GM19099 (cell line): ENCODE measurements around the gene TUBA8.

Source experiments
- POLR2A ChIP-seq: IDR thresholded peaks from 3 replicates; pipeline ENCODE4 v1.6.1; 2011; ENCODE audit warnings: low read depth; ENCODE audit not compliant: insufficient read length; ENCODE audit errors: extremely low read depth

Gene TUBA8

DNA sequence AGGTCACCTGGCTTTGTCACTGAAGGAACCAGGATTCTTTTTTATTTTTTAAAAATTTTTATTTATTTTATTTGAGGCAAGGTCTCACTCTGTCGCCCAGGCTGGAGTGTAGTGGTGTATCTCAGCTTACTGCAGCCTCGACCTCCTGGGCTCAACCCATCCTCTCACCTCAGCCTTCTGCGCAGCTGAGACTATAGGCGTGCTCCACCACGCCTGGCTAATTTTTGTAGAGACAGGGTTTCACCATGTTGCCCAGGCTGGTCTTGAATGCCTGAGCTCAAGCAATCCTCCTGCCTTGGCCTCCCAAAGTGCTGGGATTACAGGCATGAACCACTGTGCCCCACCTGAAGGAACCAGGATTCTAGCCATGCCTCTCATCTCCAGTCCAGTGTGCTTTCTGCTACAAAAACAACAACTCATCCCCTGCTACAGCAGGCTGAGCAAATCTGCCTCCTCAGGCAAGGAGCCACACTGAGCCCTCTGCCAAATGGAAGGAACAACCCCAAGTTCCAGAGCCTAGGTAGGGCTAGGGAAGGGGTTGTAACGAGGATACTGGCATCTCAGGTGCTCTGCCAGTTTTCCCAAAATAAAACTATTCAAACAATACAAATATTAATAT, 35.4 kb upstream of the TUBA8 start:
- TF ChIP-seq POLR2A = no peak

DNA sequence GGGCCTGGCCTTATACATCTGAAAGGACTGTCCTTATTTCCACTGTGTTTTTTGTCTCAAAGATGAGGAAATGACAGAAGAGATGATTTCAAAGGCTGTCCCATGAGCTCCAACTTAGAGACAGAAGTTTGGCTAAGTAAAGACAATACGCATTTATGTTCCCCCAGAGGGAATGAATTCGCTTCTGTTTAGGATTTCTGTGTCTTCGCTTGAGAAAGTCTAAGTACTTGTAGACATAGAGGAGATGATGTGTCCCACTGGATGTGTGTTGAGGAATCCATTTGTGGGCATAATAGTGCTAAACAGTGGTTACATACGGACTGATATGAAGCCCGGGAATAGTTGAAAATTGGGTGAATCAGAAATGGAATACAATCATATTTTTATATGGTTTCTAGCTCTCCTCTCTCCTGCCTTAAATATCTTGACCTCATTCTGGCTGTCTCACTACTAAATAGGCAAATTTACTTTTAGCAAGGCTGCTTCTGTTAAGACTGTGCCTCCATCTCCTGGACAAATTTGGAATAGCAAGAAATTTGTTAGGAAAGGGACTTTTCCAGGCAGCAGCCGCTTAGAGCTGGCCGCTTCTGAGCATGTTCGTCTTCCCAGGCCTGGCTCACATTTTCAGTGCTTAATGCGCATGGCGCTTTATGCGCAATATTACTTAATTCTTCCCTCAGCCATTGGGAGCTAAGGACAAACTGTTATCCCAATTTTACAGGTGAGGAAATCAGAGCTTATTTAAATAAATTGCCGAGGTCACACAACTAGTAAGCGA, 34.7 kb upstream of the TUBA8 start:
- TF ChIP-seq POLR2A = no peak

DNA sequence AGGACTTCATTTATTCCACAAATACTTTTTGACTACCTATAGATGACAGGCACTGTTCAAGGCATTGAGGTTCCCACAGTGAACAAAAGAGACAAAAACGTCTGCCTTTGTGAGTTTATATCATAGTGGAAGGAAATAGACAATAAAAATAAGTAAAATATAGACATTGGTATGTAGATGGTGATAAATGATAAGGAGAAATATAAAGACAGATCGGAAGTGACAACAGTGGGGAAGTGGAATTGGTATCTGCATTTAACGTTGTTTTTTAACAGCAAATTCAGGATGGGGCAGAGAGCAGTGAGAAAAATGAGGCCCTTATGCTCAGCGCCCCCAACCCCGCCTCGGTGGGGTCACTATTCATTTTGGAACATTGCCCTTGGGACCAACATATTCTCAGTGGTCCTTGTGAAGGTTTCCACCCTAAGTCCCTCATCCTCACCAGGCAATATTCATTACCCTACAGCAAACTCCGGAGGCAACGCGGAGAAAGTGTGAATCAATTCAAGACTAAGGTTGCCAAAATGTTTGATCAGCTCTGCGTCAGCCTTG, 33.4 kb upstream of the TUBA8 start:
- TF ChIP-seq POLR2A = no peak

GRCh38 chr22:18077639-18078328, 32.8 kb upstream of the TUBA8 start, which contains the start of gene PEX26:
Gene PEX26 (plus strand): TSS chr22:18077990. CDS start chr22:18078377, 387 bp downstream.
- peak; percentile 74 for TF ChIP-seq POLR2A

- TF ChIP-seq POLR2A = no peak
These were observed 32.1 kb upstream of the TUBA8 start for GRCh38 chr22:18078329-18079041.

GRCh38 chr22:18079706-18080233, 30.8 kb upstream of the TUBA8 start:
- no peak for TF ChIP-seq POLR2A

DNA sequence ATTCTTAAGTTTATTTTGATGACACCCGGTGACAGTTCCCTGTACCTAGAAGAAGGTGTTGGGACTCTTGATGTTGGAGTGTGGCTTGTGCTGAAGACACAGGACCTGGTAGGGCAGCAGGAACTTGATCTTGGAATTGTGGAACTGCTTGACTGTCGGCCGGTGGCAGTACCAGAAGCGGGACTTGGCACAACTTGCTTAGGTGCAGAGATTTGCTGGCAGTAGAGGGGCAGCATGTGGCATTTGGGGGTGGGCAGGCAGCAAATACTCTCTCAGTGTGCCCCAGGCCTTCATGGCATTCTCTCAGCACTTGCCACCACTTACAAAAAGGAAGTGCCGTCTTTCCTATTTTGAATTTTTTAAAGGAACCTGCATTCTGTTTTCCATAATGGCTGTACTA, 29.2 kb upstream of the TUBA8 start:
- TF ChIP-seq POLR2A = no peak

- TF ChIP-seq POLR2A = no peak
These were observed 28.1 kb upstream of the TUBA8 start for GRCh38 chr22:18082467-18082866.

GRCh38 chr22:18083406-18083805, 27.2 kb upstream of the TUBA8 start:
- TF ChIP-seq POLR2A = no peak

DNA sequence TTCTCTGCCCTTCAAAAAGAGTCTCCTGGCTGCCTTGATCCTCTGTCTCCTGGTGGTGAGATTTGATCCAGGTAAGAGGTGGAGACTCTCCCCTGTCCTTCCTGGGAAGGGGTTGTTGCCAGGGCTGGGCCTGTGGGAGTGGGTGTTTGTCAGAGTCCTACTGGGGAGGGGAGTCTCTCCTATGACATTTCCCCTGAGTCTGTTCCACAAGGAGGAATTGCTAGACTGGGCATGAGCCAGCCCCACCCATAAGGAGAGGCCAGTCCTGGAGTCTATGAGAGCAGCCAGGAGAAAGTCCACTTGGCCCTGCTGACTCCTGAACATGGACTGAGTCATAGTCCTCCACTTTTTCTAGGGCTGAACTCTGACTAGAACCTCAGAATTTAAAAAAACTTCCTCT, 25.4 kb upstream of the TUBA8 start:
- no peak for TF ChIP-seq POLR2A

- no peak for TF ChIP-seq POLR2A
These were observed 23.2 kb upstream of the TUBA8 start for GRCh38 chr22:18087350-18087855.

GRCh38 chr22:18088825-18089568, 21.6 kb upstream of the TUBA8 start:
- TF ChIP-seq POLR2A = no peak

GRCh38 chr22:18090286-18090685, 20.3 kb upstream of the TUBA8 start:
- no peak for TF ChIP-seq POLR2A

GRCh38 chr22:18091478-18091877, 19.1 kb upstream of the TUBA8 start:
- TF ChIP-seq POLR2A = no peak
